Astrocyte (in vitro differentiated cells and primary cell): Measurements from ENCODE around the gene ZMIZ1.

Experiments used
- EZH2 ChIP-seq: IDR thresholded peaks from 2 replicates; pipeline ENCODE4 v1.6.1; 2012; ENCODE audit warnings: mild to moderate bottlenecking, low read length, inconsistent platforms; ENCODE audit not compliant: insufficient read depth
- TF ChIP-seq, protein P1 (sequence below): IDR thresholded peaks from 2 replicates; pipeline ENCODE4 v1.5.1; 2011; ENCODE audit warnings: low read depth, mild to moderate bottlenecking, inconsistent platforms, low read length, moderate library complexity; ENCODE audit not compliant: insufficient read depth

DNA sequence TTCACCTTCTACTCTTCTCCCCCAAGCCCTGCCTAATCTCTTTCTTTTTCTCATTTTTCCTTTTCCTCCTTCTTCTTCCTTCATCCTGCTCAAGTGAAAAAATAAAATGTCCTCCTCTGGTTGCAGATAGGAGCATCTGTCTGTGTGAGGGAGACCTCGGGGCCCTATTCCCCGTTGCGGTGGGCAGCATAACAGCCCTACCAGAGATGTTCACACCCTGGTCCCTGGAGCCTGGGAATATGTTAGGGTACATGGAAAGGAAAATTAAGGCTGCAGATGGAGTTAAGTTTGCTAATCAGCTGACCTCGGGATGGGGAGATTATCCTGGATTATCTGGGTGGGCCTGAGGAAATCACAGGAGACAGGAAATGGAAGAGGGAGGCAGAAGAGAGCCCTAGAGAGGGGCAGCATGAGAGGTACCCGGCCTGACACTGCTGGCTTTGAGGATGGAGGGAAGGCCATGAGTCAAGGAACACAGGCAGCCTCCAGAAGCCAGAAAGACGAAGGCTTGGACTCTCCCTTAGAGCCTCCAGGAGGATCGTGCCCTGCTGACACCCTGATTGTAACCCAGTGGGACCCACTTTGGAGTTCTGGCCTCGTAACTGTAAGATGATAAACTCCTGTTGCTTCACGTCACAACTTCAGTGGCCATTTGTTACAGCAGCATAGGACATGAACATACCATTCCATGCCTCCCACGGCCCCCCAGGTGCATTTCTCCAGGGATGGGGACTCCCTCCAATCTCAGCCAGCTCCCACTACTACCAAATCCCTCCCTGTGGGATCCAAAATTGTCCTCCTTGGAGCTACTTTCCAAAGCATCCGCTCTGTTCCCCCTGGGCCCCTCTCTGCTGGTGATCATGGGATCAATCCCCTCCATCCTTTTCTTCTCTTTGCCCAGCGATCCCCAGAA lies 39.0 kb upstream of the ZMIZ1 start:
- TF ChIP-seq, protein P1, sequence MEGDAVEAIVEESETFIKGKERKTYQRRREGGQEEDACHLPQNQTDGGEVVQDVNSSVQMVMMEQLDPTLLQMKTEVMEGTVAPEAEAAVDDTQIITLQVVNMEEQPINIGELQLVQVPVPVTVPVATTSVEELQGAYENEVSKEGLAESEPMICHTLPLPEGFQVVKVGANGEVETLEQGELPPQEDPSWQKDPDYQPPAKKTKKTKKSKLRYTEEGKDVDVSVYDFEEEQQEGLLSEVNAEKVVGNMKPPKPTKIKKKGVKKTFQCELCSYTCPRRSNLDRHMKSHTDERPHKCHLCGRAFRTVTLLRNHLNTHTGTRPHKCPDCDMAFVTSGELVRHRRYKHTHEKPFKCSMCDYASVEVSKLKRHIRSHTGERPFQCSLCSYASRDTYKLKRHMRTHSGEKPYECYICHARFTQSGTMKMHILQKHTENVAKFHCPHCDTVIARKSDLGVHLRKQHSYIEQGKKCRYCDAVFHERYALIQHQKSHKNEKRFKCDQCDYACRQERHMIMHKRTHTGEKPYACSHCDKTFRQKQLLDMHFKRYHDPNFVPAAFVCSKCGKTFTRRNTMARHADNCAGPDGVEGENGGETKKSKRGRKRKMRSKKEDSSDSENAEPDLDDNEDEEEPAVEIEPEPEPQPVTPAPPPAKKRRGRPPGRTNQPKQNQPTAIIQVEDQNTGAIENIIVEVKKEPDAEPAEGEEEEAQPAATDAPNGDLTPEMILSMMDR: no peak
- TF ChIP-seq EZH2: no peak
